Fibroblast of lung (primary cell): ENCODE results near the gene PSMB5. TPM values are rescaled to one million over a fixed set of nuclear protein-coding genes. Genes with fewer than 3 reads are reported as not detected.
A peak's percentile ranks its signal among the peaks of the same experiment; 100 is the strongest.

ENCODE experiments used
- DNase-seq, 2 donors: peaks; one replicate each; pipeline versions ENCODE4 v3.0.0 to v3.0.0-alpha.2; 2010; ENCODE audit warnings: low read depth in 2 of 2
- H2AFZ ChIP-seq: 2 replicates; pipeline ENCODE4 v1.5.1; 2012; ENCODE audit warnings: low read length, control low read depth, inconsistent platforms
- H3K27ac ChIP-seq: 2 replicates; pipeline ENCODE4 v1.5.1; 2011; ENCODE audit warnings: low read length, control low read depth; ENCODE audit not compliant: insufficient read depth
- H3K27me3 ChIP-seq: 2 replicates; pipeline ENCODE4 v1.5.1; 2011; ENCODE audit warnings: mild to moderate bottlenecking, low read length; ENCODE audit not compliant: control insufficient read depth, insufficient read depth
- H3K36me3 ChIP-seq: 2 replicates; pipeline ENCODE4 v1.5.1; 2011; ENCODE audit warnings: low read length; ENCODE audit not compliant: control insufficient read depth, insufficient read depth
- H3K4me1 ChIP-seq: 2 replicates; pipeline ENCODE4 v1.5.1; 2011; ENCODE audit warnings: low read length; ENCODE audit not compliant: control insufficient read depth, insufficient read depth; ENCODE audit errors: extremely low read depth
- H3K4me2 ChIP-seq: 2 replicates; pipeline ENCODE4 v1.5.1; 2011; ENCODE audit warnings: low read length, control low read depth; ENCODE audit not compliant: insufficient read depth; ENCODE audit errors: extremely low read depth
- H3K4me3 ChIP-seq, 4 experiments: fragments of 200-600 bp in 1 of 4; sonication (generic) in 1 of 4; replicated peaks in 1 of 4; 2 replicates each; pipeline ENCODE4 v1.5.1; 2011 to 2016; ENCODE audit warnings: low read length in 4 of 4, low read depth in 3 of 4, mild to moderate bottlenecking in 3 of 4, control low read depth in 2 of 4, inconsistent platforms in 1 of 4, mixed read lengths in 1 of 4; ENCODE audit not compliant: insufficient read depth in 1 of 4; ENCODE audit errors: control extremely low read depth in 1 of 4
- H3K79me2 ChIP-seq: 2 replicates; pipeline ENCODE4 v1.5.1; 2012; ENCODE audit warnings: mild to moderate bottlenecking, low read length, inconsistent platforms; ENCODE audit not compliant: control insufficient read depth, insufficient read depth
- H3K9ac ChIP-seq: 2 replicates; pipeline ENCODE4 v1.5.1; 2011; ENCODE audit warnings: mild to moderate bottlenecking, low read length, control low read depth; ENCODE audit not compliant: insufficient read depth
- H3K9me3 ChIP-seq: 2 replicates; pipeline ENCODE4 v1.5.1; 2012; ENCODE audit warnings: low read depth, low read length; ENCODE audit not compliant: control insufficient read depth, insufficient read depth
- H4K20me1 ChIP-seq: 2 replicates; pipeline ENCODE4 v1.5.1; 2011; ENCODE audit warnings: low read length; ENCODE audit not compliant: control insufficient read depth, insufficient read depth; ENCODE audit errors: extremely low read depth
- CTCF ChIP-seq, 2 donors: IDR thresholded peaks in 1 of 2; conservative IDR thresholded peaks in 1 of 2; 1 replicate in 1 of 2; 2 replicates in 1 of 2; pipeline ENCODE4 v1.5.1; 2011 to 2012; ENCODE audit warnings: low read length in 2 of 2, control low read depth in 1 of 2, inconsistent platforms in 1 of 2, low read depth in 1 of 2, mild to moderate bottlenecking in 1 of 2
- EZH2 ChIP-seq: IDR thresholded peaks from 2 replicates; pipeline ENCODE4 v1.5.1; 2012; ENCODE audit warnings: low read length, control low read depth, mild to moderate bottlenecking; ENCODE audit errors: missing control alignments
- polyA plus RNA-seq, 2 donors: library from polyadenylated mRNA; depleted of rRNA in 1 of 2; stranded (reverse) in 1 of 2; unstranded in 1 of 2; fragments of >200 nt; gene quantifications; 2 replicates each; pipeline ENCODE4 v1.2.1, GENCODE V29; 2011 to 2012; ENCODE audit warnings: missing spikeins in 1 of 2
- total RNA-seq: library from RNA; depleted of rRNA; stranded (reverse); fragments of >200 nt; gene quantifications from 2 replicates; pipeline ENCODE4 v1.2.1, GENCODE V29; 2014

PSMB5 gene
- total and polyA plus RNA-seq, 2 donors (not counting 1 experiment from before 2014, with no cell fraction given) = 166 to 237 TPM

- Histone ChIP-seq H4K20me1 (no peaks in the 10 kb centered on the region), H3K27ac (no peak overlapping the region), H3K4me3 (no peak overlapping the region), H3K27me3 (no peaks in the 10 kb centered on the region), H3K36me3 (peaks cover 3% of the 10 kb centered on the region), H3K4me1 (no peaks in the 10 kb centered on the region), H3K4me2 (no peak overlapping the region), H3K9ac (no peak overlapping the region), H3K9me3 (no peaks in the 10 kb centered on the region), H3K79me2 (peaks cover 2% of the 10 kb centered on the region), H2AFZ (no peak overlapping the region)
- TF ChIP-seq EZH2 (no peak), CTCF (conservative IDR thresholded peaks at IDR 0.05 in 1 of 2, IDR thresholded peaks at IDR 0.05 in 1 of 2; ENCODE audit: low read depth in 1 of 2, low read length in 2 of 2) (no peak)
- peak in 1 of 2 donors; percentile 14 for DNase-seq
Observed at GRCh38 chr14:23025151-23025814, 9.4 kb downstream of the PSMB5 start.

GRCh38 chr14:23024612-23025075, 10.1 kb downstream of the PSMB5 start:
- H3K27me3 ChIP-seq = no peaks in the 10 kb centered on the region
- no peak for DNase-seq
- H3K27ac ChIP-seq = no peak overlapping the region
- H3K9ac ChIP-seq = no peak overlapping the region
- no peak overlapping the region for H2AFZ ChIP-seq
- H3K4me1 ChIP-seq = no peaks in the 10 kb centered on the region
- no peak overlapping the region for H3K4me3 ChIP-seq
- TF ChIP-seq EZH2 = no peak
- TF ChIP-seq CTCF (conservative IDR thresholded peaks at IDR 0.05 in 1 of 2, IDR thresholded peaks at IDR 0.05 in 1 of 2; ENCODE audit: low read depth in 1 of 2, low read length in 2 of 2) = no peak
- H3K9me3 ChIP-seq = no peaks in the 10 kb centered on the region
- no peak overlapping the region for H3K4me2 ChIP-seq
- H3K36me3 ChIP-seq = peaks cover 3% of the 10 kb centered on the region
- H3K79me2 ChIP-seq = peaks cover 2% of the 10 kb centered on the region
- no peaks in the 10 kb centered on the region for H4K20me1 ChIP-seq

- no peak overlapping the region for H3K4me3 ChIP-seq
- H4K20me1 ChIP-seq = no peaks in the 10 kb centered on the region
- H3K27me3 ChIP-seq = no peaks in the 10 kb centered on the region
- DNase-seq = no peak
- H3K36me3 ChIP-seq = peaks cover 3% of the 10 kb centered on the region
- no peak overlapping the region for H3K4me2 ChIP-seq
- TF ChIP-seq CTCF (conservative IDR thresholded peaks at IDR 0.05 in 1 of 2, IDR thresholded peaks at IDR 0.05 in 1 of 2; ENCODE audit: low read depth in 1 of 2, low read length in 2 of 2) (no peak), EZH2 (no peak)
- H3K79me2 ChIP-seq = no peaks in the 10 kb centered on the region
- no peak overlapping the region for H2AFZ ChIP-seq
- H3K27ac ChIP-seq = no peak overlapping the region
- no peaks in the 10 kb centered on the region for H3K9me3 ChIP-seq
- H3K9ac ChIP-seq = no peak overlapping the region
- H3K4me1 ChIP-seq = no peaks in the 10 kb centered on the region
Observed at GRCh38 chr14:23023795-23024152, 10.9 kb downstream of the PSMB5 start.
